Transverse colon (tissue), 4 donors: ENCODE measurements around the gene CYP2A6. TPM values are rescaled to one million over a fixed set of nuclear protein-coding genes. Genes with fewer than 3 reads are reported as not detected.

ENCODE experiments used
- DNase-seq: peaks from one replicate; pipeline ENCODE4 v3.0.0-alpha.2; 2019
- H3K27ac ChIP-seq, 4 donors: fragments of 200-600 bp; sonication (generic); 2 replicates each; pipeline ENCODE4 v1.5.1; 2016 to 2018; ENCODE audit warnings: inconsistent platforms in 4 of 4
- H3K27me3 ChIP-seq: fragments of 200-600 bp; sonication (generic); 2 replicates; pipeline ENCODE4 v1.5.1; 2017; ENCODE audit warnings: inconsistent platforms
- H3K36me3 ChIP-seq, 4 donors: fragments of 200-600 bp; sonication (generic); 2 replicates each; pipeline ENCODE4 v1.5.1; 2017 to 2019; ENCODE audit warnings: inconsistent platforms in 4 of 4
- H3K4me1 ChIP-seq, 4 donors: fragments of 200-600 bp; sonication (generic); 2 replicates each; pipeline ENCODE4 v1.5.1; 2017 to 2020; ENCODE audit warnings: inconsistent platforms in 4 of 4
- H3K4me3 ChIP-seq, 4 donors: fragments of 200-600 bp; sonication (generic); 1 replicate in 1 of 4; 2 replicates in 3 of 4; pipeline versions ENCODE4 v1.5.1 to v1.6.1; 2017 to 2019; ENCODE audit warnings: inconsistent platforms in 4 of 4
- H3K9me3 ChIP-seq, 2 donors: fragments of 200-600 bp; sonication (generic); 2 replicates each; pipeline ENCODE4 v1.5.1; 2017 to 2019; ENCODE audit warnings: inconsistent platforms in 2 of 2
- CTCF ChIP-seq, 5 experiments: fragments of 200-600 bp in 3 of 5; fragments of 450-650 bp in 2 of 5; sonication (generic) in 3 of 5; IDR thresholded peaks; 1 replicate in 2 of 5; 2 replicates in 3 of 5; pipeline ENCODE4 v1.5.1; 2016 to 2017; ENCODE audit warnings: antibody characterized with exemption in 5 of 5, inconsistent platforms in 3 of 5, mild to moderate bottlenecking in 2 of 5, moderate library complexity in 1 of 5
- EP300 ChIP-seq: sonication (generic); formaldehyde crosslinking; IDR thresholded peaks from one replicate; pipeline ENCODE4 v1.6.1; 2017; ENCODE audit warnings: antibody characterized with exemption, low read depth
- POLR2A ChIP-seq: fragments of 450-650 bp; IDR thresholded peaks from one replicate; pipeline ENCODE4 v1.6.1; 2016; ENCODE audit warnings: antibody characterized with exemption, mild to moderate bottlenecking, moderate library complexity
- POLR2AphosphoS5 ChIP-seq, 3 donors: sonication (generic); formaldehyde crosslinking; IDR thresholded peaks; one replicate each; pipeline ENCODE4 v1.6.1; 2016; ENCODE audit warnings: antibody characterized with exemption in 3 of 3
- WGBS, 2 donors: methylation state at CpG; one replicate each; pipeline ENCODE4 v1.1.5; 2018; ENCODE audit warnings: low coverage in 1 of 2; 5-methylcytosine and 5-hydroxymethylcytosine counted together
- in situ Hi-C, 4 donors: fragments of 200-750 bp; cut with MboI; loops; one replicate each; pipeline versions ENCODE4 v1.15.0 to v1.15.1; 2017; ENCODE audit warnings: low sequenced_read_pairs in 3 of 4, low pct_ligation_motif_present in 1 of 4, low pct_unique_long_range_greater_than_20kb in 1 of 4
- intact Hi-C: fragments of 100-400 bp; cut with DNase I; formaldehyde crosslinking; loops from one replicate; pipeline ENCODE4 v1.15.1; 2023; ENCODE audit warnings: low total_unique reads
- total RNA-seq, 4 donors: library from RNA; depleted of rRNA; stranded (reverse); fragments of >200 nt; gene quantifications; one replicate each; pipeline ENCODE4 v1.1.0, GENCODE V29; 2016

The CYP2A6 gene
- total RNA-seq, 4 donors from 2014 or later, result not detected

GRCh38 chr19:40800339-40800996 lies 49.8 kb downstream of the CYP2A6 start:
- Histone ChIP-seq H3K4me3 (peak overlapping the region; percentile 53 to 99 (median 97)), H3K27ac (peak overlapping the region; percentile 91 to 97 (median 96)), H3K27me3 (no peaks in the 10 kb centered on the region), H3K4me1 (peaks cover 61 to 64% (median 62%) of the 10 kb centered on the region in 4 donors), H3K9me3 (no peaks in the 10 kb centered on the region), H3K36me3 (peaks cover 0 to 3% (median 0%) of the 10 kb centered on the region in 4 donors)
- DNase-seq, result no peak
- in situ Hi-C loops, result loop anchor here in 1 of 4 donors (25.0 kb wide), 1 partner anchor 88 kb away; the partner anchor contains the start of genes COQ8B and ITPKC
- intact Hi-C loops, result loop anchor here (10.0 kb wide), 1 partner anchor 86 kb away; the partner anchor contains the start of genes COQ8B and ITPKC
- TF ChIP-seq POLR2AphosphoS5 (IDR thresholded peaks at IDR 0.05), result no peak
- TF ChIP-seq EP300, result no peak
- no peak for TF ChIP-seq CTCF (IDR thresholded peaks at IDR 0.05)
- TF ChIP-seq POLR2A, result no peak
- WGBS, 2 donors, result 67% methylated on average over 18 of the region's 27 CpGs; no CpG with 5 or more reads in 1 of the 2 donors

- Histone ChIP-seq H3K27ac (peak overlapping the region; percentile 91 to 97 (median 96)), H3K4me1 (peaks cover 54 to 57% (median 55%) of the 10 kb centered on the region in 4 donors), H3K36me3 (peaks cover 0 to 3% (median 0%) of the 10 kb centered on the region in 4 donors), H3K4me3 (peak overlapping the region; percentile 53 to 99 (median 97)), H3K9me3 (no peaks in the 10 kb centered on the region), H3K27me3 (no peaks in the 10 kb centered on the region)
- intact Hi-C loops, result loop anchor here (10.0 kb wide), 1 partner anchor 85 kb away; the partner anchor contains the start of genes COQ8B and ITPKC
- WGBS, 2 donors, result 1 to 2% methylated on average over 25 to 39 of the region's 40 CpGs
- in situ Hi-C loops, result loop anchor here in 1 of 4 donors (25.0 kb wide), 1 partner anchor 87 kb away; the partner anchor contains the start of genes COQ8B and ITPKC
- TF ChIP-seq POLR2A (no peak), POLR2AphosphoS5 (IDR thresholded peaks at IDR 0.05) (peak in 1 of 3 donors; percentile 12)
- no peak for DNase-seq
Measured at GRCh38 chr19:40799558-40800338, 50.5 kb downstream of the CYP2A6 start.

DNA sequence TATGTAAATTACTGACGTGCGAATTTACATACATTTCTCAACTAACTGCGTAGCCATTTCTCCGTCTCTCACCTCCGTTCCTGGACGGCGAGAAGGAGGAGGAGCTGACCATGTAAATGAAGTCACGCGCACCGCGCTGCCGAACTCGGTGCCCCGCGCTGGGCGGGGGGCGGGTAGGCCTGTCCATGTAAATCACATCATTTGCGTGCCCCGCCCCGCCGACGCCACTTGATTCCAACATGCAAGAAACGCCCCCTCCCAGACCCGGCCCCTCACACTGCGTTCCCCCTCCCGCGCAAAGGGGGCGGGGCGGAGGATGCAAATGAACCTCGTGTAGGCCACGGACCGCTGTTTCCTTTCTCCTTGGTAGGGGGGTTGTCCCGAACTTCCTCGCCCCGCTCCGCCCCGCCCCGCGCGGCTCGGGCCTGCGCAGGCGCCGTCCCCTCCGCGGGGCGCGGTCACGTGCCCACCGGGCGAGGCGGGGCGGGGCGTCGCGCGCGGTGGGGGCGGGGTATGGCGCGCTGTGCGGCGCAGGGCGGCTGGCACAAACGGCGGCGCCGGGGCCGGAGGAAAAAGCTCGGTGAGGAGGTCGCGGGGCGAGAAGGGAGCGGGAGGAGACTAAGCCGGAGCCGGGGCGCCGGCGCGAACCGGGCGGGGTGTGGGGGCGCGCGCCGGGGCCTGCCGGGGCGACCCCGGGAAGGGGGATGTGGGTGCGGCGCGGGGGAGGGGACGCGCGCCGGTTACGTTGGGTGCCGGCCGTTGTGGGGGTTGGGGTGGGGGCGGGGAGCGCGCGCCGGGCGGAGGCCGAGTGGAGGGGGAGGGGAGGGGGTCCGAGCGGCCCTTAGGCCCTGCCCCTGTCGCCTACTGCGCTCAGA lies 51.3 kb downstream of the CYP2A6 start, which contains the start of gene EGLN2:
Gene EGLN2 (plus strand): TSS at position 509 of the 875 bp plus-strand sequence. CDS start 1,382 bp downstream, outside the sequence.
- peak within 1 kb of the TSS; percentile 93 to 97 (median 96) for H3K27ac ChIP-seq
- H3K4me1 ChIP-seq, result peaks cover 45 to 49% (median 47%) of the 10 kb centered on the region in 4 donors
- no peaks in the 10 kb centered on the region for H3K27me3 ChIP-seq
- in situ Hi-C loops (no loop called here), intact Hi-C loops (no loop called here)
- H3K36me3 ChIP-seq, result peaks cover 0 to 3% (median 0%) of the 10 kb centered on the region in 4 donors
- H3K9me3 ChIP-seq, result no peaks in the 10 kb centered on the region
- TF ChIP-seq POLR2AphosphoS5 (IDR thresholded peaks at IDR 0.05), result peak; percentile 62 to 81 (median 71)
- no peak for TF ChIP-seq CTCF (IDR thresholded peaks at IDR 0.05)
- no peak for TF ChIP-seq EP300
- TF ChIP-seq POLR2A, result peak; percentile 1
- peak within 1 kb of the TSS; percentile 53 to 99 (median 97) for H3K4me3 ChIP-seq
- peak; percentile 100 for DNase-seq
- WGBS, 2 donors, result 0 to 1% methylated on average over 19 to 37 of the region's 110 CpGs
